GM21381 (cell line): ENCODE measurements around the gene HECW1.

Experiments used
- ATAC-seq: cut with Tn5 transposase; IDR thresholded peaks from one replicate; pipeline ENCODE4 v1.9.1; 2021; ENCODE audit warnings: mild to moderate bottlenecking, moderate library complexity; ENCODE audit not compliant: unreplicated experiment

Gene HECW1

DNA sequence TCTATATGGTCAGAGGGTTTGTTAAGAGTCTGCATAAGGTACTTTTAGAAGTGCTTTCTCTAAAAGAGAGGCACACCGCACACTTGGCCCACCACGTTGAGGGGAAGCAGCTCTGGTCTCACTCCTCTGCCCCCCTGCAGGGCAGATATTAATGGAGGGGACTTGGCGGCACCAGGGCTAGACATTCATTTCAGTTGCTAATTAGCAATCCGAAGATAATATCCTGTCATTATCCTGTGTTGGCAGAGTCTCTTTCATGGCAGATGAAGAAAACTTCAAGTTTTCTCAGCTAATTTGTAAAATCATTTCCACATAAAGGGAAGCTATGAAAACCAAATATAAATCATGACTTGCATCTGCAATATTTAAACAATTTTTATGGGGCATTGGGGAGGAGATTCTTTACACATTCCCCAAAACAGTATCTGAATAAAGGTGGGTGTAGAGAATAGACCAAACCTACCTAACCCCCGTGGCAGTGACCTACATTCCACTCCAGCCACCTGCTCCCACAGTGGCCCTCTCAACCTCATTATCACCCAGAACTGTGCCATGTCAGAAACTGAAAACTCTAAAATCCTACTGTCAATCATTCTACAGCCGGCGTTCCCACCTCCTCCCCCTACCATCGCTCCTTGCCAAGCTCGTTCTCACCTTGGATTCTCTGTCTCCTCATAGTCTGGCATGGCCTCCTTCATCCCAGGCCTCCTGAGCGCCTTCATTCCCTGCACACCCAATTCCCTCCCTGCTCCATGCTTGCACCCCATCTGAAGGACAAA, 416.3 kb downstream of the HECW1 start:
- ATAC-seq = no peak

DNA sequence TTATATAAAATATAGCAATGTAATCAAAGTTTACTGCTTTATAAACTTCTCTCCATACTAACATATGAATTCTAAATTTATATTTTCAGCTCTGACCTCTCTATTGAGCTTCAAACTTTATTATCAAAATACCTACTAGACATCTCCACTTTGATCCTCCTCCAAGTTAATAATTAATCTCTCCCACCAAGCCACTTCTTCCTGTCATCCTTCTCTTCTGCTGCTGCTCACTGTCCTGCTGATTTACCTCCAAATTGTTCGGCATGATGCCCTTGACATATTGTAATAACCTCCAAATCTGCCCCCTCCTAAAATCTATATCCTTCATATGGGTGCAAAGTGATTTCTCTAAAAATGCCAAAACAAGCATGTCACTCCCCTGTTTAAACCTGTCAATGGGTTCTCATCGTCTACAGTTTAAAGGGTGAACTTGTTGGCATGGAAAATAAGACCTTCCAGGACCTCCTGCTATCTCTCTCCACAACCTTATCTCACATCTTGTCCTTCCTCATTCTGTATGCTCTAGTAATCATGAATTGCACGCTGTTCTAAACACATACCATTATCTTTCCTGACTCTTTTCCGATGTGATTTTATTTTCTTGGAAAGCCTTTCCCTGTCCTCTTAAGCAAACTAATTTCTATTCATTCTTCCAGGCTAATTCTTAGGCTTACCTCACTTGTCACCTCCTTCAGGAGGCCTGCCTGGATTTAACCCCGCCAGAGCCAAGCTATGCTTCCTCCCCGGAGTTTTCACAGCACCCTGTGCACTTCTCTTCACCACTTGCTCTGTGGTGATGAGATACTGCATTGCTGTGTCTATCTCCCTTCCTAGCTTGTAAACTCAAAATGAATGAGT, 418.3 kb downstream of the HECW1 start:
- ATAC-seq = no peak

DNA sequence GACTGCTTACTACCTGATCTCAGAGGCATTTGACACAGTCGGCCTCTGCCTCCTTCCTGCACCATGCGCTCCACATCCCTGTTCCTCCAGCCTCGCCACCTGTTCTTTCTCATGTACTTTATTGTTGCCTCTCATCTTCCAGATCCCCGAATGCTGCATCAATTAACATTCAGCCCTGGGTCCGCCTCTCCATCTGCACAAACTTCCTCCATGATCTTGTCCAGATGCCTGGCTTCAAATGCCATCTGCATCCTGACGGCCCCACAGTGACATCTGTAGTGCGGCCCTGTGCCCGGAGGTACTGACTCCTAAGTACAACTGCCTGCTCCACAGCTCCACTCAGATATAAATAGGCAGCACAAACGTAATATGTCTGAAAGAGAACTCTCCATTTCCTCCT, 419.3 kb downstream of the HECW1 start:
- no peak for ATAC-seq

DNA sequence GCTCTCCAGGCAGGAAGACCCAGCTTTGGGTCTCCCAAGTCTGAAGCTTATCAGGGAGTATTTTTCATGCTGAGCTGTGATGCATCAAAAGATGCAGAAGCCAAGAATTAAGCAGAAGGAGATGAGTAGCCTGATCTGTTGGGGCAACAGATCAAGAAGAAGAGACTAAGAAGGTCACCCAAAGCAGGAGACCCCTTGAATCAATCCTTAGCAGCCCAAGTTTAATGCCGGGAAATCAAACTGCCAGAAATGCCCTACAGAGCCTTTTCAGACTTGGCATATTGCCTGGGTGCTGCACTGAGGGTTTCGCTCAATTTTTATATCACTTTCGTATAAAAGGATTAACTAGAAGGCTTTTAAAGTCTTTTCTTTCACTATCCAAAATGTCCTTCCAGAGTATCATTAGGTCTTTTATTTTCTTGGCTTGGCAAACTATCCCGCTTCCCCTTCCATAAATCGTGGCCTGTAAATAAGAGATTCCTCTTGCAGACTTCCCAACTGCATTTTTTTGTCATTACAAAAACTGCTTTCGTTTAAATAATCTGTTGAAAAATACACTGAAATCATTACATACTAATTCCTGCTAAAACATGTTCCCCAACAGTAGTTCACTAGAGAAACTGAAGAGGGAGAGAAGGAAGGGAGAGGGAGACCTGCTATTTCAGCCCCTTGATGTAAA, 421.5 kb downstream of the HECW1 start:
- ATAC-seq = no peak

DNA sequence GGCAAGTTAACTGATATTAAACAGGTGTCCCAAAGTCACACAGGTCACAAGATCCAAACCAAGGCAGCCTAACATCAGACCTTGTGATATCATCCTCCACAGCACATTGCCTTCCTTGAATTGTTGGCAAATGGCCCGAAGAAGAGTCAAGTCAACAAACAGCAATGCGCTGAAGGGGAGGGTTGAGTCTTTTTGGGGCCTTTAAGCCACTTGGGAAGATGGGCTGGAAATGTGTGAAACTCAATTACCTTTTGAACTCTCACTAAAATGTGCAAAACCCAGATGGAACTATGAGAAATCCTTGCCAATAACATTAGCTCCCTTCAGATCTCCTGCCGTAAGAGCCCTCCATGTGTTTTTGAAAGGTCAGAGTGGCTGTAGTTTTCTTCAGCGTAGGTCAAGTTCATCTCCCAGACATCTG, 422.6 kb downstream of the HECW1 start:
- no peak for ATAC-seq

DNA sequence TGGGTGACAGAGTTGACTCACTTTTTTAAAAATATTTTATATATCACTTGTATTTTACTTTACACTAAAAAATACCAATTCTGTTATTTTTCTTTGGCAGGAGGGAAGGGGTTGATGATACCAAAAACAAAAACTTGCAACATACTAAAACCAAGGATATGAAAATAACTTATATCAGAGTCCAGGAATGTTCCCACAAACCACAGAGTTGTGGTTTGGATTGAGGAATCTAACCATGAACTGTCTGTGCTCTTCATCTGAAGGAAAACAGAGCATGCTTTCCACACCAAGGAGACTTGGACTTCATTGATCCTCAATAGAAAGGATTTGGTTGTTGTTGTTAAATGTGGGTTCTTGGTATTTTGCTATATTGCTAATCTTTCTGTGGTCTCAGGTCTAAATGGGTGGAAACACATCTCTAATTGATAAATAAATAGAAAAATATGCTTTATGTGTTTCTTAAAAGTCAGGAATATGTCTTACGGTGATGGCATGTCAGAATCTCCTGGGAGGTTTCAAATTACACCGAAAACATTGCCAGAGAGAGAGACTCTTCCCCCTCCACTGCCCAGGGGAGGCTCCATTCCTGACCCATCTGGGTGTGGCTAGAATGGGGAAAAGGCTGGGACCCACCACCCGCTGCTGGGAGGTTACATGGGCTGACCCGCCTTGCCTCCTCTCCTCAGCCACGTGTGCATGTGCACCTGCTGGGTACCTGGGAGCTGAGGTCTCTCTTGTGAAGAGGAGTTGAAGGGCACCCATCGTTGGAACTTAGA, 423.6 kb downstream of the HECW1 start:
- no peak for ATAC-seq

DNA sequence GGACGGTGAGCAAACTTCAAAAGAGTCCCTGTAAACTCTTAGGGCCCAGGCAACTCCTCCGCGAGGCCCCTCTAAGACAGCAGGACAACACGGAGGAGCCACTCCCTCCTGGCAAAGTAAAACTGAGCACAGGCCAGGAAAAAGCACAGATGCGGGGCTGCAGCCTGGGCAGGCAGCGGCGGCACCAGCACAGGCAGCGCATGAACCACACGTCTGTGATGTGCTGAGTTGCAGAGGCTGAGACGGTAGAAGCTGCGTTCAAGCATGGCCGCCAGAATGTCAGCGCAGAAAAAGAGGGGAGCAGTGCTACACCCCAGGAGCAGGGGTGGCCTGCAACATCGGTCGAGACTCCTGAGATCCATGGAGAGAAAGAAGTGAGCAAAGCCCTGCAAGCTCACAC, 424.3 kb downstream of the HECW1 start:
- no peak for ATAC-seq

DNA sequence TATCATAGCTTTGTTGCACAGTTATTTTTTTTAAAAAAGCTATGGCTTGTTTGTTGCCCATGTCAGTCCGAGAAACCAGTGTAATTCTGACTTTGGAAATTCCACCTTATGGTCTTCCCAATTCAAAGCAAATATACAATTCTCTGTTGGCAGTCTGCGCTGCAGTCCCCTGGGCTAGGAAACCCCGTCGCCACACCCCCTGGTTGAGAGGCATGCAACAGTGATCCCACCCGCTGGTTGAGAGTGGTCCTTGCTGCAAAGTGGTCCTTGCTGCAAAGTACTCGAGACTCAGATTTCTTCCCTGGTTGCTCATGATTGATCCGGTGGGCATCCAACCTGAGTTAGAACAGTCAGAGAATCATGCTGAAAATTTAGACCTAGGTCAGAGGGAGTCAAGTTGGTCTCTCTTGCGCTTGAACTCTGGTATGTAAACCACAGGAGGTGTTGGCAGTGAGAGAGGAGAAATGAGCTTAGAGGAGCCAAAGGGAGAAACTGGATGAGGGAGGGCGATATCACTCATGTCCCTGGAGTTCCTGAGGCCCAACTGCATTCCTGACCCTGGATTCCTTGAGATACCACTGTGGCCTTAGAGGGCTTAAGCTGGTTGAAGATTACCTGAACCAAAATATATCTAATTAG, 425.4 kb downstream of the HECW1 start:
- no peak for ATAC-seq

DNA sequence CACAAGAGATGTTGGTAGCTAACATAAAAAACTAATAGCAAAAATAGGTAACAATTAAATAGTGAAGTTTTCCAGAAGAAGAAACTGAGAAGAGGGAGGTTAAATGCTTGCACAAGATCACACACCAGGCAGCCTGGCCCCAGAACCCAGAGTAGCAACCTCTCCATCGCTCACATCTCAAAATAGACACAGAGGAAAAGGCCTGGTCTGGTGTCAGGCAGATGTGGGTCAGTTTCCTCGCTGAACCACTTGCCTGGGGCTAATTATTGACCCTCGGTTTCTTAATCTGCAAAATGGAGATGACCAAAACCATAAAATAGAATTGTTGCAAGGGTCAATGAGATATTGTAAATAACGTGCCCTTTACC, 425.9 kb downstream of the HECW1 start:
- ATAC-seq = no peak

DNA sequence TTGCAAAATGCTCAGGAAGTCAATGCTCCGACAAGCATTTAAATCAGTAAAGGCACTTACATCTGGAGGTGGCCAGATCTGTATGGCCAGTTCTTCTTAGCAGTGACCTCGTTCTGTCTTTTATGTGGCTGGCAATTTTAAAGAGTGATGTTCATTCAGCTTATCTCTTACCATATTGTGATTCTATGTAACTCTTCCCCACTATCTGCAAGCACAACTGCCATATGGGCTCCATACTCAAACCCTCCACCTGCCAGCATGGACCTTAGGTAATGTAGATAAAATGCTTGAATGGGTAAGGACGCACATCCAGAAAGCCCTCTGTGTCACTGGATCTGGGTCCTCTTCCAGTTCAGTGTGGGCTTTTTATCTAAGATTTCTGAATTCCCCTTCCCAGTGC, 428.0 kb downstream of the HECW1 start:
- ATAC-seq = no peak

DNA sequence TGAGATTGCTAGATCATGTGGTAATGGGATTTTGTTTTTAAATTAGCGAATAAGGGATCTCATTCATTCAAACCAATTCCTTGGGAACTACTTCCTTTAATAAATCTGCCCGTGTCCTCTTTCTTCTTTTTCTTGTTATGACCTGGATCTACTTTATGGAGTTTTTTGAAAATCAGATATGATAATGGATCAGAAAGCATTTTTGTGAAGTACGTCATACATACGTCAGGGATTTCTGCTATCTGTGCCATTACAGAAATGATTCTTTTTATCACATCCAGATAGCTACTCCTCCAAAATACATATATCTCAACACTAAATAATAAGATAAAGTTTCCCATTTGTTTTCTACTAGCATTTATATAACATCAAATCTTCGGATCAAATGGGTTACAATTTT, 430.3 kb downstream of the HECW1 start:
- ATAC-seq = no peak

DNA sequence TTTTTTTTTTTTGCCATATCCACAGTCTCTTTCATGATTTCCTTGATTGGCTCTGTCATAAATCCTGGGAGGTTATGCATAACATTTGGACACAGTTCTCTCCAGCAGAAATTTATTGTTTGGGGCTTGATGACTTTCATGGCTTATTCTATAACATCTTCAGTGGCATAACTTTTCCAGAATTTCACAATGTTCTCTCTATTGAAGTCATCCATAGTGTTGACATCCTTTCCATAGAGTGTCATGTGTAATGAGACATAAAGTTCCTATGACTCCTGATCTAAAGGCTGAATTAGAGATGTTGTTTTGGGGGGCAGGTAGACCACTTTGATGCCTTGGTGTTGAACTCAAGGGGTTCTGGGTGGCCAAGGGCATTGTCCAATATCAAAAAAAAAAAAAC, 433.8 kb downstream of the HECW1 start:
- no peak for ATAC-seq

DNA sequence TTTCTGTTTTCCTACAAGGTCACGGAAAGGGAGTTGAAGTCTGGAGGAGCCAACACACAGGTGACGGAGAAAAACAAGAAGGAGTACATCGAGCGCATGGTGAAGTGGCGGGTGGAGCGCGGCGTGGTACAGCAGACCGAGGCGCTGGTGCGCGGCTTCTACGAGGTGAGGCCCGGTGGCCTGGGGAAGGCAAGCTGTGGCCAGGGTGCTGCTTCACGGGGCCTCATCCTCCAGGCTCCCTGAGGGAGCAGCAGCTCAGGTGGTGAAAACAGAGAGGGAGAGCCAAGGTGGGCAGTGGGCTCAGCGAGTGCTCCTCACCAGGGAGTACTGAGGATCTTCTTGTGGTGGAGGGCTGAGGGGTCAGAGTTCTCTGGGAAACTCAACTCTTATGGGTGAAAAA, 438.0 kb downstream of the HECW1 start:
- ATAC-seq = no peak

DNA sequence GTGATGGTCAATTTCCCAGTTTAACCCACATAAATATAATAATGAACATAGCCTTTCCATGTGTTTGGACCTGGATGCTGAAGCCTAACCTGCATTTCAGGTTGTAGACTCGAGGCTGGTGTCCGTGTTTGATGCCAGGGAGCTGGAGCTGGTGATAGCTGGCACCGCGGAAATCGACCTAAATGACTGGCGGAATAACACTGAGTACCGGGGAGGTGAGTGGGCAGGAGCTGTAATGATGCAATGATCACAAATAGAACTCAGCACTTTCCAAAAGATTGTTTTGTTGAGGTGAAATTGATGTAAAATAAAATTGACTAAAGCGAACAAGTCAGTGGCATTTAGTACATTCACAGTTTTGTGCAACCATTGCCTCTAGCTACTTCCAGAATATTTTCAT, 439.7 kb downstream of the HECW1 start:
- no peak for ATAC-seq

DNA sequence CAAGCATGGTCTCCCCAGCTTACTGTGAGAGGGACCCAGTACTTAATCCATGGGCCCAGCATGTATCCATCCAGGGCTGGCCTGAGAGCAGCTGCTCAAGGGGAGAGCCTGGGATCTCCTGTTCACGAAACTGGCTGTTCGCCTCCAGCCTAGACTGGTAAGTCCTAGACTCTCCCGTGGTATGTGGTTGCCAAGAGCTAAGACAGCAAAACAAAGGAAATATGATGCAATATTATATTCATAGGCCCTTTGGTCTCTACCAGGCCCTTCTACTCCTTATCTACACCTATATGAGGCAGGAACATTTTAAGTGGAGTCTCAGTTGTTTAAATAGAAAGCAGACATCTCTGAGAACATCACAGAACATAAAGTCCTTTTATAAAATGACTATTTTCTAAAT, 441.6 kb downstream of the HECW1 start:
- no peak for ATAC-seq

DNA sequence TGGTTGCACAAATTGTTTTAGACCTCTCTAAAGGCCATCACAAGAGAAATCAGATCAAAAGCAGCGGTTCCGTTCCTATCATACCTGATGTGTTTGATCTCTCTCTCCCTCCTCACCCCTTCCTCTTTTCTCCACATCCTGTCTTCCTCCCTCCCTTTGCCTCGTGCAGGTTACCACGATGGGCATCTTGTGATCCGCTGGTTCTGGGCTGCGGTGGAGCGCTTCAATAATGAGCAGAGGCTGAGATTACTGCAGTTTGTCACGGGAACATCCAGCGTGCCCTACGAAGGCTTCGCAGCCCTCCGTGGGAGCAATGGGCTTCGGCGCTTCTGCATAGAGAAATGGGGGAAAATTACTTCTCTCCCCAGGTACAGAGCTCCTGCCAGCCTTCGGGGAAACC, 442.0 kb downstream of the HECW1 start:
- ATAC-seq = no peak

DNA sequence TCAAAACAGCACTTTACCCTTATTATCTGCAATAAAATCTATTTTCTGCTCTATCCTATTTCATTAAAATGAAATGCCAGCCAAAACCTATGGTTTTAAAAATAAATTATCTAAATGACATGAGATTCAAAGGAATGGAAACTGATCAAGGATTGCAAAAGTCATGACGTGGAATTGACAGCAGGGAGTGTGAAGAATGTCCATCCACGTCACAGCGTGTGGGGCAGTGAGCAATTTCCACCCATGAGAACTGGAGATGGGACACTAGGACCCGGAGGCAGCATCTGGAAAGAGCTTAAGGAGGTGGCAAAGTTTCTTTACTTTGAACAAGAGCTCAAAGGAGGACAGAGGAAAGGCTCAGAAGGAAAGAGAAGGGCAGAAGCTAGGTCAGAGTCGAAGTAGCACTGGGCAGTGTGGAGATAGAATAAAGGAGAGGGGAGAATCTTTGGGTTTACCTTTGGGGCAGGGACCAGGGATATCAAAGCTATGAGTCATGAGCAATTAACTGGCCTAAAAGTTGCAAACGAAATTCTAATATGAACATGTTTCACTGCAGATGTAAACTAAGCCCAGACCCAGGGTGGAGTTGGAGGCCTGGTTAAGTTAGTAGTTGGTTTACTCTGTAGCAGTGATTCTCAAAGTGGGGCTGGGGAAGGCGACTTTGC, 445.5 kb downstream of the HECW1 start:
- no peak for ATAC-seq

DNA sequence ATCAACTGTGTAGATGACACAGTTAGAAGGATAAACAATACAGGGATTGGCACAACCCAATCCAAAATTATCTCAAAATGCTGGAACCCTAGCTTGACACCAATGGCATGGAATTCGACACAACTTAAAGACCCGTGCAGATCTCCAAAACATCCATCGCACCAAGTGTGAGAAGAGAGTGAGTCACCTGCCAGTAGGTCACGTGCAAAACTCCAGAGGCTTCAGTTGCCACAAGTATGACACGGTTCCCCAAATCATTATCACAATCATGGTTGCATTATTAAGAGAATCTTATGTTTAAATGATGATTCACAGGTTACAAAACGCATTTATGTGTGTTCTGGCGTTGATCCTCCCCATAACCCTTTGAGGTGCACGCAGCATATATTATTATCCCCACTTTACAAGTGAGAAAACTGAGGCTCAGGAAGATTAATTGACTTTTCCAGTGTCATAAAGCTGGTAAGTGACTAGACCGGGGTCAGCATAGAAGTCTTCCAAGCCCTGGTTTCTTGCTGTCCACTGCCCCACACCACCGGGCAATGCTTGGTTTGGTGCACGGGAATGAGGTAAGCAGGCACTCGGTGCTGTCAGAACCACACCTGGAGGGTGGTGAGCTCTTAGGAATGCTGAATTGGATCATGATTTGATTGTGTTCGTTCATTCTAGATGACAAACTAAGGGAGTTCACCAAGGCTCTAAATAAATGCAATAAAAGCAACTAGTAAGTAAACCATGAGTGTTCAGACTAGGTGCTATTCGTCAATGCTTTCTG, 446.9 kb downstream of the HECW1 start:
- ATAC-seq = no peak

DNA sequence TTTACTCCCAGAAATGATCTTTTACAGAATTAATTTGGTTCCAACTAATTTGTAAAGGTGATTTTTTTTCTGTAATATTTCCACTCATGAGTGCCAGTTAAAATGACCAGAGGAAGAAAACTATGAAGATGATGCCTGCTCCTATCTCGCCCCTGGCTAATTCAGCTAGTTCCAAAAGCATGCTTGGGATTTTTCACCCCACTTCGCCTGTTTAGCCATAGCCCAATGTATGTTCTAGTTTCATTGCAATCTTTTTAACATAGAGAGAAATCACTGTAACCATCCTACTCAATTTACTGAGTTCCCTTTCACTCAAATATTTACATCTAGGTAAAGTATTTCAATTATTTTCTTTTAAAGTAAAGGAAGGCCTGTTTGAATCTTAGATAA, 447.5 kb downstream of the HECW1 start:
- ATAC-seq = no peak
